ENCODE measurements around the gene INPP5A. TPM values are rescaled to one million over a fixed set of nuclear protein-coding genes. Genes with fewer than 3 reads are reported as not detected.

The INPP5A gene
- total RNA-seq, 1 donor from 2014 or later: 36.3 TPM

DNA sequence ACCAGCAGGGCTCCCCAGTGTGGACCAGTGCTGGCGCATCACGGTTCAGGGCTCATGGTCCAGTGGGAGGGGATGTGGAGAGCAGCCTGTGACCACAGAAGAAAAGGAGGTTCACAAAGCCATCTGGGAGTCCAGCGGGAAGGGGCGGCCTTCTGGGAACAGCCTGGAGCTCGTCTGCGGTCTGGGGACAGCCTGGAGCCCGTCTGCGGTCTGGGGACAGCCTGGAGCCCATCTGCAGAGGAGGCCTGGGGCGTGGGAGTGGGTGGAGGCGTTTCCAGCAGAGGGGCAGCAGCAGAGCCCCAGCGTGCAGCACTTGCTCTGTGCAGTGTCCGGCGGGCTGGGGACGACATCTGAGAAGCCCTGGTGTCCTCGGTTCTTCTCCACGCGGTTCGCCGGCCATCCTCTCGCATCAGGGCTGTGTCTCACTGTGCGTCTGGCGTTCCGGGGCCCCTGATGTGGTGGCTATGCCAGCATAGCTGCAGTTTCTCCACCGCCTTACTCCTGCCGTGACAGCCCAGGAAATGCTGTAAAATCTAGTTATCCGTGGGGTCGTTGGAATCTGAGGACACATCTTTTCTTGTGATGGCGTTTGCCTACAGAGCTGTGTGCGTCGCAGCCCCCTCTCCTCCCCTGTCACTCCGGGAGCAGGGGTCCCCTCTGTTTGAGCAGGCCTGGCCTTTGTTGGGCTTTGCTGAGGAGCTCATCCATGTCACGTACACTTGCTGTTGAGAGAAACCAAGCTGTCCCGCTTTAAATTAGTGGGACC is 104.6 kb downstream of the INPP5A start:
- DNase-seq: peak; percentile 55
- H3K27ac Mint-ChIP-seq (ENCODE audit: unreplicated experiment): peak overlapping the region; percentile 82
- peaks cover 2% of the 10 kb centered on the region for H3K9me3 Mint-ChIP-seq (ENCODE audit: unreplicated experiment)
- peaks cover 11% of the 10 kb centered on the region for H3K27me3 Mint-ChIP-seq (ENCODE audit: unreplicated experiment)
- TF ChIP-seq, protein P1, sequence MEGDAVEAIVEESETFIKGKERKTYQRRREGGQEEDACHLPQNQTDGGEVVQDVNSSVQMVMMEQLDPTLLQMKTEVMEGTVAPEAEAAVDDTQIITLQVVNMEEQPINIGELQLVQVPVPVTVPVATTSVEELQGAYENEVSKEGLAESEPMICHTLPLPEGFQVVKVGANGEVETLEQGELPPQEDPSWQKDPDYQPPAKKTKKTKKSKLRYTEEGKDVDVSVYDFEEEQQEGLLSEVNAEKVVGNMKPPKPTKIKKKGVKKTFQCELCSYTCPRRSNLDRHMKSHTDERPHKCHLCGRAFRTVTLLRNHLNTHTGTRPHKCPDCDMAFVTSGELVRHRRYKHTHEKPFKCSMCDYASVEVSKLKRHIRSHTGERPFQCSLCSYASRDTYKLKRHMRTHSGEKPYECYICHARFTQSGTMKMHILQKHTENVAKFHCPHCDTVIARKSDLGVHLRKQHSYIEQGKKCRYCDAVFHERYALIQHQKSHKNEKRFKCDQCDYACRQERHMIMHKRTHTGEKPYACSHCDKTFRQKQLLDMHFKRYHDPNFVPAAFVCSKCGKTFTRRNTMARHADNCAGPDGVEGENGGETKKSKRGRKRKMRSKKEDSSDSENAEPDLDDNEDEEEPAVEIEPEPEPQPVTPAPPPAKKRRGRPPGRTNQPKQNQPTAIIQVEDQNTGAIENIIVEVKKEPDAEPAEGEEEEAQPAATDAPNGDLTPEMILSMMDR (IDR thresholded peaks at IDR 0.05; ENCODE audit: partially characterized antibody, unreplicated experiment): no peak
- H3K4me1 Mint-ChIP-seq (ENCODE audit: low read depth, unreplicated experiment): peaks cover 40% of the 10 kb centered on the region
- H3K36me3 Mint-ChIP-seq (ENCODE audit: unreplicated experiment): peaks cover 15% of the 10 kb centered on the region
- peak overlapping the region; percentile 9 for H3K4me3 Mint-ChIP-seq (ENCODE audit: unreplicated experiment)

DNA sequence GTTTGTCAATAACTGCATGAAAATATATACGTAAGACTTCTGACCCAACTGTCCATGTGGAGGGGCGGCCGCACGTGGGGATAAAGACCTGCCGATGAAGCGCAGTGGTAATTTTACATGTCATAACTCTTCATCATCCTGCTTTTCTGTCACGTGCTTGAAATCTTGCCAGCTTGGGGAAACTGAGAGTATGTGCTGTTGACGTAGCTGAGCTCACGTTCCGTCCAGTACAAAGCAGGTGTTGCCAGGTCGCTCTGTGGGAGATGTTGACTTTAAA is 105.1 kb downstream of the INPP5A start:
- DNase-seq: no peak
- H3K9me3 Mint-ChIP-seq (ENCODE audit: unreplicated experiment): peaks cover 2% of the 10 kb centered on the region
- peak overlapping the region; percentile 70 for H3K27ac Mint-ChIP-seq (ENCODE audit: unreplicated experiment)

DNA sequence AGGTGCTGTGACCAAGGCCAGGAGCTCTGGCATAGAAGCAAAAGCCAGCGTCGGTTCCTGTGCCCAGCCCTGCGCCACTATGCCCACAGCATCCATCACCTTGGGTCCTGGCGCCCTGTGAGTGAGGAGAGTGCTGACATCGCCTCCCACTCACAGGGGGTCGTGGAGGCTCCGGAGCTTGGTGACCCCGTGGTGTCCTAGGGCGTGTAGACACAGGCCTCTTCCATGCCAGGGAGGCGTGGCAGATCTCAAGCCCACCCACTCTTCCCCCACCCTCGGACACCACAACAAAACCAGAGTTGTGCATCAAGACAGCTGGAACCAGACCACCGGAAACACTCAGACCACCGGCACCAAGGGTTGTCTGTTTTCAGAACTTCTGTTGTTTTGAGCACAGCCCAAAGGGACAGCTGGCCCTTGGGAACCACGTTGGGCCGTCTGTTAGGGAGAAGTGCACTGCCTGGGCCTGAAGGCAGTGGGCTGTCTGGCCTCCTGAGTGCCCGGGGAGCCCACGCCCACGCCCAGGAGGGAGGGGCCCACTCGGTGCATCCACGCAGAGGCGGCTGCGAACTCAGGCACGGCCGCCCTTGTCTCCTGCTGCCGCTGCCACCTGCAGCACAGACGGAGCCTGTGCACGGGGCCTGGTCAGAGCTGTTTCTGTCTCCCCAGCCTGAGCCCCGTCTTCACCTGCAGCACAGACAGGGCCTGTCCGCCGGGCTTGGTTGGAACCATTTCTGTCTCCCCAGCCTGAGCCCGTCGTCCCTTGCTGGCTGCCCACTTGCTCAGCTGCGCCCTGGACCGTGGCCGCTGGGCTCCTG is 106.3 kb downstream of the INPP5A start:
- Mint-ChIP-seq H3K27me3 (ENCODE audit: unreplicated experiment) (peaks cover 11% of the 10 kb centered on the region), H3K27ac (ENCODE audit: unreplicated experiment) (peak overlapping the region; percentile 26), H3K36me3 (ENCODE audit: unreplicated experiment) (peaks cover 15% of the 10 kb centered on the region), H3K9me3 (ENCODE audit: unreplicated experiment) (peaks cover 2% of the 10 kb centered on the region), H3K4me3 (ENCODE audit: unreplicated experiment) (no peak overlapping the region), H3K4me1 (ENCODE audit: low read depth, unreplicated experiment) (peaks cover 34% of the 10 kb centered on the region)
- TF ChIP-seq, protein P1 (IDR thresholded peaks at IDR 0.05; ENCODE audit: partially characterized antibody, unreplicated experiment): no peak
- DNase-seq: peak; percentile 48

More for the DNA sequence above, 105.1 kb downstream of the INPP5A start:
- H3K27me3 Mint-ChIP-seq (ENCODE audit: unreplicated experiment): peaks cover 11% of the 10 kb centered on the region
- H3K4me1 Mint-ChIP-seq (ENCODE audit: low read depth, unreplicated experiment): peaks cover 34% of the 10 kb centered on the region
- H3K4me3 Mint-ChIP-seq (ENCODE audit: unreplicated experiment): no peak overlapping the region
- TF ChIP-seq, protein P1 (IDR thresholded peaks at IDR 0.05; ENCODE audit: partially characterized antibody, unreplicated experiment): no peak
- peaks cover 15% of the 10 kb centered on the region for H3K36me3 Mint-ChIP-seq (ENCODE audit: unreplicated experiment)

DNA sequence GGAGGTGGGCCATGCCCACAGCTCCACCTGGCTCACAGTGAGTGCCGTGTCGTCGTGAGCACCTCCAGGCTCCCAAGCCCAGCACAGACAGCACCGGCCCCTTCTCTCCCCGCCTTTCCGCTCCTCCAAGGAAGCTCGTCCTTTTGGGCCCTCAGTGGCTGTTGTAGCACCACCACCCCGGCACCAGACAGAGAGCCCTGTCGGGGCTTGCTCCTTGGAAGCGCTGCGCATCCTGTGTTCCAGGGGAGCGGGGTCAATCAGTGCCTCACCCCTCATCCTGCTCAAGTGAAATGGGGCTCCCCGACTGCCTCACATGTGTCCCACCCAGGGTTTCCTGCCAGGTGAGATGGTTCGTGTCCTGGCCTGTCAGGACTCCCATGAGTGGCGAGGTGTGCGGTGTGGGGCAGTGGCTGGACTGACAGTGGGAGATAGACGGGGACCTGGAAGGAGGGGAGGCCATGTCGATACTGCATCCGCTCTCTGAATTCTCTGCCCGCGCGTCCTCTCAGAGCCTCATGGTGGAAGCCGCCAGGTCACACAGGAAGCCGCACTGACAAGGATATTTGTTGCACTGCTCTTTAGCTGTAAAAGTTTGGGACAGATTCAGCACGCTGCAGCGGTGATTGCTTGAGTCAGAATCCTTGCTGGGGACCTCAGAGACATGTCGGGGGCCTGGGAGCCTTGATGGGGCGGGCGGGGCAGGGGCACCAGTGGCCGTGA is 107.1 kb downstream of the INPP5A start:
- TF ChIP-seq, protein P1 (IDR thresholded peaks at IDR 0.05; ENCODE audit: partially characterized antibody, unreplicated experiment): no peak
- peak; percentile 10 for DNase-seq
- Mint-ChIP-seq H3K36me3 (ENCODE audit: unreplicated experiment) (peaks cover 15% of the 10 kb centered on the region), H3K4me3 (ENCODE audit: unreplicated experiment) (no peak overlapping the region), H3K27ac (ENCODE audit: unreplicated experiment) (peak overlapping the region; percentile 25), H3K27me3 (ENCODE audit: unreplicated experiment) (peaks cover 5% of the 10 kb centered on the region), H3K9me3 (ENCODE audit: unreplicated experiment) (peaks cover 2% of the 10 kb centered on the region), H3K4me1 (ENCODE audit: low read depth, unreplicated experiment) (peaks cover 34% of the 10 kb centered on the region)
